ENCODE measurements around the gene OBP2A.

Gene OBP2A

DNA sequence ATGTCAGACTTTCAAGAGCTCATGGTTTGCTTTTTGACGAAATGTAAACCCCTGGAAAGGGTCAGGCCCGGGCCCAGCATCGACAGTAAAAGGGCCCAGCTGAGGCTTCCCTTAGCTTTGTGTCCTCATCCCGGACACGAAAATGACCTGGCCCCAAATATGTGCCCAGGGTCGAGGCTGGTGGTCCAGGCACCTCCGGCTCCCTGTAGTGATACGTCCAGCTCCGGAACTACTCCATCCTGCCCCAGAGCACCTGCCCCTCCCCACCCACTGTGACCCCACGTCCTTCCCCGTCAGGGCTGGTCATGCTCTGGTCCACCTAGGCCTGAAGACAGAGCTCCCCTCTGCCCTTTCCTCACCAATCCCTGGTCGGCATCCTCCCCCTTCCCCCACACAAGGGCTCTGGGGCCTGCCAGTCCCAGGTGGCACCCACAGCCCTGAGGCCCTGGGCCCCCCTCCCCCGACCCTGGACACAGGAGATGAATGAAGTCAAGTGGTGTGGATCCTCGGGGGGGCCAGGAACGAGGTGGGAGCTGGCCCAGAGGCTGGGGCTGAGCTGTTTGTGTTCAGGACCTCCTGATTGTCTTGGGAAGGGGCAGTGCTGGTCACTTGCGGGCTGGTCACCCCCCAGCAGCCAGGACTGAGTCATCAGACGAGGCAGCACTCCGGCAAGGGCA lies 6.2 kb downstream of the OBP2A start:
- no peak for DNase-seq (ENCODE audit: low read depth)

DNA sequence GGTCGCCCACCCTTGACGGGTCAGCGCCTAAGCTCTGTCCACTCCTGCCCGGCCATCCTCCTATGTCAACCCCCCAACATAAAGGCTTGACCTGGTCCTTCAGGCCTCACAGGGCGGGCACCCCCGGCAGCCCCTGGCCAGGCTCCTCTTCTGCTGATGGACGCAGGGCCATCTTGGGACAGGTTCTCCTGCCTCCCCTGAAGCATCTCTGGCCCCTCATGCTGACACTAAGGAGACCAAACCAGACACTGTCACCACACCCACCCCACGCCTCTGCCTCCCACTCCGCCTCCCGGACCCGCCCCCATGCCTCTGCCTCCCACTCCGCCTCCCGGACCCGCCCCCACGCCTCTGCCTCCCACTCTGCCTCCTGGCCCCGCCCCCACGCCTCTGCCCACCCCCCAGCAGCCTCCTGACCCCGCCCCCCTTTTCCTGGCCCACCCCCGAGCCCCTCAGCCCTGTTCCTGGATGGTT lies 6.8 kb downstream of the OBP2A start:
- DNase-seq (ENCODE audit: low read depth): no peak

DNA sequence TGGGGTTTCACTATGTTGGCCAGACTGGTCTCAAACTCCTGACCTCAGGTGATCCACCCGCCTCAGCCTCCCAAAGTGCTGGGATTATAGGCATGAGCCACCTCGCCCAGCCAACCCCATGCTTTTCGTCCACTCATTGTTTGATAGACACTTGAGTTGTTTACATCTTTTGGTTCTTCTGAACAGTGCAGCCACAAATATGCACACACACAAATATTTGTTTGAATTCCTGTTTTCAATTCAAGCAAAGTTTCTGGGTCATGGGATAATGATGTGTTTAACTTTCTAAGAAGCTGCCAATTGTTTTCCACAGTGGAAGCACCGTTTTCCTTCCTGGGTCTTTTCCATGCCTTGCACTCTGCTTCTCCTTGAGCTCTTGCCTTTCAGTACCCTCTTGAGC lies 8.8 kb downstream of the OBP2A start:
- DNase-seq (ENCODE audit: low read depth): peak; percentile 80

DNA sequence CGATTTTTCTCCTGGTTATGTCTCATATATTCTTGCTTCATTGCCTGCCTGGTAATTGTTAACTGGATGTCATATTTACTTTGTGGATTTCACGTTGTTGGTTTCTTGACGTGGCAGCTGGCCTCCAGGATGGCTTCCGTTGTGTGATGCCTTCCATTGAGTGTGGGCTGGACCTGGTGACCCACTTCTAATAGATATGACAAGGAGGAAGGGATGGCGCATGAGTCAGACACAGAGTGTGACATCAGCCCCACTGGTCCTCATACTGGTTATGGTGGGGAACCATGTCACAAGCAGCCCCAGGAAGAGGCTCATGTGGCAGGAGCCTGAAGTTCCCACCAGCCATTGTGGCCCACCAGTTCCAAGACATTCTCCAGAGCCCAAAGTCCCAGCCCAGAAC lies 9.3 kb downstream of the OBP2A start:
- DNase-seq (ENCODE audit: low read depth): no peak

DNA sequence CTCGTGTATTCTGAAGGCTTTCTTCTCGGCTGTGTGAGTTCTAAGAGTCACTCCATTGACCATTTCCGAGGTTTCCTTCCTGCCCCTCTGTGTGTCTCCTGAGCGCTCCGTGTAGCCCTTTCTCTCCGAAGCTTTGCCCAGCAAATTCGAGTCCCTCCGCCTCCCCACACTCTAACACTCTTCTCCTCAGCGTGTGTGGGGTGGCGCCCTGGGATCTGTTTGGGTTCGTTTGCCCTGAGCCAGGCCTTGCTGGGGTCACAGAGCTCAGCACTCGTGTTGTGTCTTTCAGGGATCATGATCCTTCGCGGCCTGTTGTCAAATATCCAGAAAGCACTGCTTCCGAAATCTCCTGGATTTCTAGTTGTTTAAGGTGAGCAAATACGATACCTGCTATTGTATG lies 10.0 kb downstream of the OBP2A start:
- no peak for DNase-seq (ENCODE audit: low read depth)

DNA sequence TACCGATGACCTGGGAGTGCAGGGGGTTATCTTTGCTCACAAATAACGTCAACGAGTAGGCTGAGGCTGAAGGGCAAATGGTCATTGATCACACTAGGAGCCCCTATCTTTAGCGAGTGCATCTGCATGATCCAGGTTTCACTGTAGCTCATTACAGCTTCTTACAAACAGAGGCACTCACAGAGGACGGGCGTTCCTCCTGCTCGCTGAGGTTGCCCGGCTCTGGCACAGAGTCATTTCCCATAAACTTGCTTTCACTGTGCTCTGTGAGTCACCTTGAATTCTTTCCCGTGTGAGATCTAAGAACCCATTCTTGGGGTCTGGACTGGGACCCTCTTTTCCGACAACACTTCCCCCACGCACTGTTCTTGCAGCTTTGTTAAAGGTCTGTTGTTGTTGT lies 13.7 kb downstream of the OBP2A start:
- peak; percentile 50 for DNase-seq (ENCODE audit: low read depth)

DNA sequence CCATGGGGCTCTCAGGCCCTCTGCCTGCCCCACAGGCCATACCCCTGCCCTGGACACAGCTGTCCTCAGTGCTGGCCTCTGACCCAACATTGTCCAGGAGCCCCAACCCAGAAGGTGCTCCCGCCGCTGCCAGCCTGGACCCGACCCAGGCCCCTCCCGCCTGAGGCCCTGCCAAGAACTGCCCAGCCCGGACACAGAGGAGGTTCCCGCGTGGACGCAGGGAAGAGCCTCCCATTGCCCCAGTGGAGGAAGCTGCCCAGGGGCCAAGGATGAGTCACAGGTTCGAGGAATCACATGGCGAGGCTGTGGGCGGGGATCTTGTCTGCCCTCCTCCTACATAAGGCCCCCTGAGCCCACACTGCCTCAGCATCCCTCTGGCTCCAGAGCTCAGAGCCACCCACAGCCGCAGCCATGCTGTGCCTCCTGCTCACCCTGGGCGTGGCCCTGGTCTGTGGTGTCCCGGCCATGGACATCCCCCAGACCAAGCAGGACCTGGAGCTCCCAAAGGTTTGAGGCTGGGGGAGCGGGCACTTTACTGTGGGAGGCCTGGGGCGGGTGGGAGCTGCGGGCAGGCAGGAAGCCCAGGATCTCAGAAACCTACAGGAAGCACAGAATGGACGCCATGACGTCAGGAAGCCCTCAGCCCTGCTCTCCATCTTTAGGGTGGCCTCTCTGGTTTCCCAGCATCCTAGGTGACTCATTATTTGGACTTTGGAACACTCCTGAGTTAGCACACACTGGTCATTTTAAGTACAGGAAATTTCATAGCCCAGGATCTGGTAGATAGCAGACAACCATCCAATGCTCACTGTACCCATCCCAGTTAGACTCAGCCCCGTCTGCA lies 15.7 kb downstream of the OBP2A start, which contains the start of gene PAEP:
PAEP (plus strand) TSS at position 366 of the 844 bp plus-strand sequence.
- peak; percentile 27 for DNase-seq (ENCODE audit: low read depth)

DNA sequence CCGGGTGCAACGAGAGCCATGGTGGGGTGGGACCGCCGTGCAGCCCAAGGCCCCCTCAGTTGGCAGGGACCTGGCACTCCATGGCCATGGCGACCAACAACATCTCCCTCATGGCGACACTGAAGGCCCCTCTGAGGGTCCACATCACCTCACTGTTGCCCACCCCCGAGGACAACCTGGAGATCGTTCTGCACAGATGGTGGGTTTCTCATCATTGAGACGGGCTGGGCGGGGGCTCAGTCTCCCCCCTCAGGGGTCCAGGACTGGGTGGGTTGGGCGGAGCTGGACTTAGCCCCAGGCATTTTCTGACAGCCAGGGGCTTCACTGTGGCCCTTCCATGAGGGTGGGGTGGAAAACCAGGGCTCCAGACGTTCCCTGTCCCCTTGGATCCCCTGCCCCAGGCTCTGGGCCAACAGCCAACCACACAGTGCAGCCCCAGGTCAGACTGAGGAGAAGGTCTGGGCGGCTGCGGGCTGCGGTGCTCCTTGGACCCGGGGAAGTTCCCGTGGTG lies 16.4 kb downstream of the OBP2A start:
- no peak for DNase-seq (ENCODE audit: low read depth)

DNA sequence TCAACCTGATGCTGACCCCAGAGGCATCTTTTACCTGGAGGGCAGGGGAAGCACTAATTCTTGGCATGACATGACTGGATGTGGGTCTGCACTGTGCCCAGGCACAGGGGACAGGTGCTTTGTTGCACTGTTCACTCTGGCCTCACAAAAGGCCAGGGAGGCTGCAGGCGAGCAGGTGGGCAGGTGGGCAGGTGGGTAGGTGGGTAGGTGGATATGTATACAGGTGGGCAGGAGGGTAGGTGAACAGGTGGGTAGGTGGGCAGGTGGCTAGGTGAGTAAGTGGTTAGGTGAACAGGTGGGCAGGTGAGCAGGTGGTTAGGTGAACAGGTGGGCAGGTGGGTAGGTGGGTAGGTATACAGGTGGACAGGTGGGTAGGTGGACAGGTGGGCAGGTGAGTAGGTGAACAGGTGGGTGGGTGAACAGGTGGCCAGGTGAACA lies 17.1 kb downstream of the OBP2A start:
- DNase-seq (ENCODE audit: low read depth): no peak

DNA sequence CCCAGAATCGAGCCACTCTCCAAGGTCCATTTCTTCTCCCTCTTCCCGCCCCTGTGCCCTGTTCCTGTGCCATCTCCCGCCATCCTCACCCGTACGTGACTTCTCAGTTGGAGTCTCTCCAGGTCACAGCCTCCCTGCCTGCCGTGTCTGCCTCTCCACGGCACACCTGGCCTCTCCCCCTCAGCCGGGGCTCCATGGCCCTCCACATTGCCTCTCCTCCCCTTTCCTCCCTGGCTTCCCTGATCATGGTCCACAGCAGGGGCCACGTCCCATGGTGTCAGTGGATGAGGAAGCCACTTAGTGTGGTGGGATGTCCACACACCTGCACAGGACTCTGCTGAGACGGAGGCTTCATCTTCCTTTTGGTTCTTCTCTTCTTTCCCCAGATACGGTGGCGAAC lies 17.9 kb downstream of the OBP2A start:
- no peak for DNase-seq (ENCODE audit: low read depth)

DNA sequence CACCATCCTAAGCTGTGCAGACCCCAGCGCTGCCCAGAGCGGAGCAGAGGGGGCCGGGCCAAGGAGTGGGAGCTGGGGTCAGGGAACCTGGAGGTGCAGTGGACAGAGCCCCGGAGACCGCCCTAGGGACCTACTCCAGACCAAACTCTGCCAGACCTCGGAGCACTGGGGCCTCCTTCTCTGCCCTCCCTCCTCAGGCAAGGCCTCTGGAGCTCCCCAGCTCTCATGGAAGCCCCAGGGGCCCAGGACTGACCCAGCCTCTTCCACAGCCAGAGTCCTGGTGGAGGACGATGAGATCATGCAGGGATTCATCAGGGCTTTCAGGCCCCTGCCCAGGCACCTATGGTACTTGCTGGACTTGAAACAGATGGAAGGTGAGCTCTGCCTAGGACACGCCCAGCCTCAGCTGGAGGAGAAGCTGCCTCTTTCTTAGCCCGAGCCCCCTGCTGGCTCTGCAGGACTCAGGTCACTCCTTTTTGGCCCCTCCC lies 19.3 kb downstream of the OBP2A start:
- no peak for DNase-seq (ENCODE audit: low read depth)

DNA sequence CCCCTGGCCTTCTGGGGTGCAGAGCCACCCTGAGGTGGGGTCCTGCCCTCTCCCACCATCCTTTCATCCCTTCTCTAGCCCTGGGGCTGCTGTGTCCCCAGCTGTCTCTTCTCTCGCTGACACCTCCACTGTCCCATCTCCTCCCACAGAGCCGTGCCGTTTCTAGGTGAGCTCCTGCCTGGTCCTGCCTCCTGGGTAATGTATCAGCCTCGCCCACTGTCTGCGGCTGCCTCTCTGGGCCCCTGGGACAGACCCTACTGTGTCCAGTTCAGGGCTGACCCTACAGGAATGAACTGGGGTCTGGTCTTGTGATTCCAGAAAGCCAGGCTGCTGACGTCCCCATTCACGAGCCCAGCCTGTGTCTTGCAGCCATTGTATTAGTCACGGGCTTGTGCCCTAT lies 19.7 kb downstream of the OBP2A start:
- DNase-seq (ENCODE audit: low read depth): no peak

DNA sequence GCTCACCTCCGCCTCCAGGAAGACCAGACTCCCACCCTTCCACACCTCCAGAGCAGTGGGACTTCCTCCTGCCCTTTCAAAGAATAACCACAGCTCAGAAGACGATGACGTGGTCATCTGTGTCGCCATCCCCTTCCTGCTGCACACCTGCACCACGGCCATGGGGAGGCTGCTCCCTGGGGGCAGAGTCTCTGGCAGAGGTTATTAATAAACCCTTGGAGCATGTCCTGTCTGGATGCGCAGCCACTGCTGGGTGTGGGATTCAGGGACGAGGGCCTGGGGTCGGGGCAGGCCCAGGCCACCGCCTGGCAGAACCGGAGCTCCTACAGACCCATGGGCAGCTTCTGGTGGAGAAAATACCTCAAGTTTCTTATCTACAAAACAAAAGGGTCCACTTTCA lies 20.6 kb downstream of the OBP2A start:
- no peak for DNase-seq (ENCODE audit: low read depth)

DNA sequence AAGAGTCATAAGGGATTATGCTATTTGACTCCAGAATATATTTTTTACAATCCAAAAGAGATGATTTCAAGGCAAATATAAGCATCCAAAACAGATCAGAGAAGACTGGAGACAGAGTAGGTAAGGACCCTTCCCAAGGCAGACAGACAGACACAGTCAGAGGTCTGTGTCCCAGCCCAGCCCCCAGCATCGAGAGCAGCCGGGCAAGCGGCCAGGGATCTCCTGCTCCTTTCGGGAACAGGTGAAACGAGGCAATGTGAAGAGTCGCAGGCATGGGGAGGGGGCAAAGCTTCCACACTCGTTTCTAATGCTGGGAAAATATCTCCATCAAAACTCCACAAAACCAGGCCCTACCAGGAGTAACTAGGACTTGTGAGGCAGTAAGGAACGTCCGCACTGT lies 21.4 kb downstream of the OBP2A start:
- DNase-seq (ENCODE audit: low read depth): no peak

DNA sequence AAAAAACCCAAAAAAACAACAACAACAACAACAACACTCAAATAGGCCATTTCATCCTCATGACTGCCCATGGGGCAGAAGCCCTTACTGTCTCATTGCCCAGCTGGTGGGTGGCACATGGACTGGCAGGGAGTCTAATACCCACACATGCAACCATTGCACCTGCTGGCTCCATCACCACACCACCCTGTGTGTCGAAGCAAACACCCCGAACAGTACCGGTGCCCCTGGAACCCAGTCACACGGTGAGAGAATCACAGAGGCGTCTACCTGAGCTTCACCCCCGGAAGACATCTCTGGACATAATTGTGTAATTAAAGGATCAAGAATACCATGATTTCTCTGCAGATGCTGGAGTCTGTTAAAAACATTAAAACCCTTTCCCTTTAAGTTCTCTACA lies 22.1 kb downstream of the OBP2A start:
- DNase-seq (ENCODE audit: low read depth): no peak

DNA sequence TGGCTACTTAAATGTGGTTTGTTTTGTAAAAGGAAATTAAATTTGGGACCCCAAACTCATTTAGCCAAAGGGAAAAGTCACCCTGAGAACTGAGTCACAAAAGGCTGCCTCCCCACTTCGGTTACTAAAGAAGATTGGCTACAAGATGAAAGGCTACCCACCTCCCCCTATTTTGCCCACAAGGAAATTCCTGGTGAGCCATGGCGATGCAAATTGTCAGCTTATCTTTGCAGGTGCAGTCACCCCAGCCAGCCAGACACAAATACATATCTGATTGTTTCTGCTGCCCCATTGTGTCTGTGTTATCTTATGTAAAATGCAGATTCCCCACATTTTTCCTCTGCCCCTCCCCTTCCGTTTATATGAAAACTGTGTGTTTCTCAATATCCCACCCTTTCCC lies 24.5 kb downstream of the OBP2A start:
- no peak for DNase-seq (ENCODE audit: low read depth)

DNA sequence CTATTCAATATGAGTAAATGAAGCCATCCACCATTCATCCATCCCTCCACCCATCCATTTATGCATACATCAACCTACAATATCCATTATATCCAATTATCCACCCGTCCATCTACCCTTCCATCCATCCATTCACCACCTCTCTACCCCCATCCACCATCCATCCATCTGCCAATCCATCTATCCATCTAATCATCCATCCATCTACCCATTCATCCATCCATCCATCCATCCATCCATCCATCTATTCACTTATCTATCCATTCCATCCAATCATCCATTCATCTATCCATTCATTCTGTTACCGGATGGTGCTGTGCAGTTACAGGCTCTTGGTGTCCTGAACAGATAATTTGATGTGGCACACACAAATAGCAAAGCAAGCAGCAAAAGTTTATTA lies 26.3 kb downstream of the OBP2A start:
- no peak for DNase-seq (ENCODE audit: low read depth)

DNA sequence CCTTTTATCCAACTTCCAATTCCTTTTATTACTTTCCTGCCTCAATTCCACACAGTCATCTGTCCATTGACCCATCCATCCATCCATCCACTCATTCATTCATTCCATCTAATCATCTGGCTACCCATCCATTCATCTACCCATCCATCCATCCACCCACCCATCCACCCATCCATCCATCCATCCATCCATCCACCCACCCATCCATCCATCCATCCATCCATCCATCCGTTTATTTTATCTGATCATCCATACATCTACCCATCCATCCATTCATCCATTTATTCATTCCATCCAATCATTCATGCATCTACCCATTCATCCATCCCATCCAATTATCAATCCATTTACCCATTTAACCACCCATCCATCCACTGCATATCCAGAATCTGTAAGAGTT lies 27.2 kb downstream of the OBP2A start:
- DNase-seq (ENCODE audit: low read depth): no peak

DNA sequence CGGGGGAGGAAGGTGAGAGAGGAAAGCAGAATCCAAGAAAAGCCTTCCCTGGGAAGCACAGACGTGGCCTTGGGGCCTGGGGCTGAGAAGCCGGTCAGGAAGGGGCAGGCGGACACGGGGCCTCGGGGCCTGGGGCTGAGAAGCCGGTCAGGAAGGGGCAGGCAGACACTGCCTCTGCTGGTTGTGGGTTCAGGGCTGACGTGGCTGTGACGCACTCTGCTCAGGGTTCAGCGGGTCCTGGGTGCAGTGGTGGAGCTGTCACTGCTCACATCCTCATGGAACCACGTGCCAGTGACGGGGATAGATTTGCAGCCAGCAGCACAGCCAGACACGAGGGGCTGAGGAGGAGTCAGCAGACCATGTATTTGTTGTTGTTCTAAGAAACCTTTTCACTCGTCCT lies 28.4 kb downstream of the OBP2A start:
- DNase-seq (ENCODE audit: low read depth): no peak

DNA sequence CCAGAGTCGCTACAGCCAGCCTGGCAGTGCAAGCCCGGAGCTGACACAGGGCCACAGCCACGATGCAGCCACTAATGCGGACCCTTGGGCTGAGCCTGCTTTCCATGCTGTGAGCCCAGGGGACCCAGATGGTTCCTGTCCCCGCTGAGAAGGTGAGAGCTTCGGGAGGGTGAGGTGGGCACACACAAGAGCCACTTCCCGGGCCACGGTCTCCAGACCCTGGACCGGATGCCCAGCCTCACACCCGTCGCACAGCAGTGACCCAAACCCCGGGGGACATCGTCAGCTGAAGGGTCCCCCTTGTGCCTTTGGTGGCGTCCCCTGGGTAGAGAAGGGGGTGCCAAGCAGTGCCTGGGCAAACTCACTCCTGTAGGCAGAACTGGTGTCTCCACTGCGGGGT lies 29.0 kb downstream of the OBP2A start:
- DNase-seq (ENCODE audit: low read depth): no peak

DNA sequence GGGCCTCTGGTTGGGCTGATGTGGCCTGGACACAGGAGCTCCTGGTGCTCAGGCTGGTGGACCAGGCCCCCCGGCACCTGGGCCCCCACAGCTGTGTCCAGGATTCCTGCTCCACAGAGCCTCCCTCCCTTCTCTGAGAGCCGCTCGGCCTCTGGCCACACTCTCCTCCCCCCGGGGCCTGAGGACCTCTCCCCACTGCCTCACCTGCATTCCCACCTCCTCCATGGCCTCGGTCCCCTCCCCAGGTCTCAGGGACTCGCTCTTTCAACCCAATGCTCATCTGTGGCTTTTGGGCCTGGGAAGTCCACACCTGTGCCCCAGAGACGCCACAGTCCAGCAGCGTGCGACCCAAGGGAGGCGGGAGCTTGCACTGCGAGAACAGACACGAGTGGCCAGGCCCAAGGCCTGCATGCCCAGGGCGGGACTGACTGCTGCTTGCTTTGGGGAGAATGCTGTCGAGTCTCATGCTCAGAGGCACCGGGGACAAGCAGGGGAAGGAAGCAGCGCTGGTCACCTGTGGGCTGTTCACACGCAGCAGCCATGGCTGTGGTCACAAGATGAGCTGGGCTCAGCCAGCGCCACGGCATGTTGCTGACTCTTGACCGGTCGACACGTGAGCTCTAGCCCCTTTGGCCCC lies 30.2 kb downstream of the OBP2A start:
- DNase-seq (ENCODE audit: low read depth): no peak

DNA sequence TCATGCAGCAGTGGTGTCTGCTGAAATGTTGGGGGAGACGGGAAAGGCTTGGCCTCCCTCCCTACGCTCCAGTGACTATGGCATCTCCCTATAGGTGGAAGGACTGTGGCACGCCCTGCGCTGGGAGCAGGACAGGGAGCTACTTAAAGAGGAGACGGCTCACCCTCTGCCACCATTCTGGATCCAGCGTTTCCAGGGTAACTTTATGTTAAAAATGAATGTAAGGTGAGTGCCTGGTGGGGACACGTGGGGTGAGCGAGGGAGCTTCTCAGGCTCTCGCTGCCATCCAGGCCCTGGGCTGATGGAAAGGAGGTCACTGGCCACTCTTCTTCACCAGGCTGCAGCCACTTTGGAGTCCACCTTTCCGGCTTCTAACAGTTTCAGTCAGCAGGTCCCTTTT lies 31.3 kb downstream of the OBP2A start:
- no peak for DNase-seq (ENCODE audit: low read depth)

DNA sequence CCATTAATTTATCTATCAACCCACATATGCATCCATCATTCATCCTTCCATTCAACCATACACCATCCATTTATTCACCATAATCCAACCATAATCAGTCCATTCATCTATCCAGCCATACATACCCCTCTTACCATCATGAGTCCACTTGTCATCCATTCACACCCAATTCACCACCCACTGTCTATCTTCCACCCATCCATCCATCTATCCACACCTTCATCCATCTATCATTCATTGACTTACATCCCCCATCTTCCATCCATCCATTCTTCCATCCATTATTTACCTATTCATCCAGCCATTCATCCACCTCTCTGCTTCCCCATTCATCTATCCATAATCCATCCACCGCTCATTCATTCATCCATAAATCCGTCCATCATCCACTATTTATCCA lies 33.4 kb downstream of the OBP2A start:
- no peak for DNase-seq (ENCODE audit: low read depth)

All from amniotic epithelial cell (primary cell).